Muscle of back (tissue), 13 donors: ENCODE data around the gene KRTAP4-4. TPM values are rescaled to one million over a fixed set of nuclear protein-coding genes. Genes with fewer than 3 reads are reported as not detected.
"Not testable (repeated sequence)": the region's sequence is repeated elsewhere in the genome, so short reads cannot be mapped to it uniquely, and the experiment has no call there.

Source experiments
- DNase-seq, 3 donors: peaks; one replicate each; pipeline versions ENCODE4 v3.0.0 to v3.0.0-alpha.2; 2013
- long read RNA-seq, 9 donors: transcript quantifications; one replicate each; lab custom pipeline, GENCODE V29; 2026
- polyA plus RNA-seq, 10 donors: library from polyadenylated mRNA; unstranded; fragments of 120-200 nt; gene quantifications; one replicate each; pipeline ENCODE4 v1.2.1, GENCODE V29; 2013; ENCODE audit not compliant: insufficient read length in 10 of 10

Gene KRTAP4-4
- polyA plus RNA-seq: not detected
- long read RNA-seq, donor 1: 0 reads
- long read RNA-seq, donor 2: 0 reads
- long read RNA-seq, donor 3: 0 reads
- long read RNA-seq, donor 4: 0 reads
- long read RNA-seq, donor 5: 0 reads
- long read RNA-seq, donor 6: 0 reads
- long read RNA-seq, donor 7: 0 reads
- long read RNA-seq, donor 8: 0 reads
- long read RNA-seq, donor 9: 0 reads

DNA sequence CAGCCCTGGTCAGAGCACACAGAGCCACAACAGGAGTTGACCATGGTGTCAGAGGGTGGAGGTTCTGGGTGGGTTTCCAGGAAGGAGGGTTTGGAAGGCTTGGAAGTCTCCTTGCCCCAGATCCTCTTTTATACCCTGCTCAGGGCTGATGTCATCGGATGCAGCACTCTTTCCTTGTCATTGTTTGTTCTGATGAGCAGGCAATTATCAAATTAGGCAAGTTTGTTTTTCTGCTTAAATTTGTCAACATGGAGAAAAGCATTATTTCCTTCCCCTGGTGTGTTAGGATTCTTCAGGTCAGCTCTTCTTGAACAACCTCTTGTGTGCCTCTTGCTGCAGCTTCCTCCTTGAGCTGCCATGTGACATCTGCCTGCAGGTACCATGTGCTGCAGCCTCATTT, at the start of gene KRTAP4-4:
KRTAP4-4 (minus strand) TSS at position 101 of the 400 bp plus-strand sequence; CDS start at position 44, 57 bp downstream.
- DNase-seq: no peak

DNA sequence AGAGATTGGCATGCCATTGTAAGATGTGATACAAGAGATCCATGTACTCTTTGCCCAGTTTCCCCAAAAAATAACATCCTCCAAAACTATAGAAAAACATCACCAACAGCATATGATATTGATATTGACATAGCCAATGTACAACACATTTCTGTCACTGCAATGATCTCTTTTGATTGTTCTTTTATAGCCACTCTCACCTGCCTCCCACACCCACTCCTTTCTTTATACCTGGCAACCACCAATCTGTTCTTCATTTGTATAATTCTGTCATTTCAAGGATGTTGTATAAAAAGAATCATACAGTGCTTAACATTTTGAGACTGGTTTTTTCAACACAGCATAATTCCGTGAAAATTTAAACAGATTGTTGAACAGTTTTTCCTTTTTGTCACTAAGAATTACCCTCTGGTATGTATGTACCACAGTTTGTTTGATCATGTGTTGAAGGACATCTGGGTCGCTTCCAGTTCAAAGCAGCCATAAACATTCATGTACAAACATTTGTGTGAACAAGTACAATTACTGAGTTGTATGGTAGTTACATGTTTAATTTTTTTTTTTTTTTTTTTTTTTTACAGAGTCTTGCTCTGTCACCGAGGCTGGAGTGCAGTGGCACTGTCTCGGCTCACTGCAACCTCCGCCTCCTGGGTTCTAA, 39.0 kb upstream of the KRTAP4-4 start:
- DNase-seq: no peak

DNA sequence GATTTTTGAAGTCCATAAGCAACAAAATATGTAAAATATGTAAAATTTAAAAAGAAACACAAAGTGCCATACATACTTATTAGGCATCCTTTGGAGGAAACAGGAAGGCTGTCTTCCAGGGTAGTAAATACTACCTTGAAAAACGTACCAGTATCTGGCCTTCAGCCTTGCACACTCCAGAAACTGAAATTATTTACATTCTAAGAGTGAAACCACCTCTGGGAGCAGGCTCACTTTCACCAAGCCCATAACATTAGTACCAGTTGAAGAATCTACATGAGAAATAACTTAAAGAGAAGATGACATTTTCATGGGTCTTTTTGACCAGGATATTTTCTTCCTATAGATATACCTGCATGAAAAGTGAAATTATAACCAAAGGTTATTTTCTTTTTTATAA, 35.5 kb upstream of the KRTAP4-4 start:
- no peak for DNase-seq

DNA sequence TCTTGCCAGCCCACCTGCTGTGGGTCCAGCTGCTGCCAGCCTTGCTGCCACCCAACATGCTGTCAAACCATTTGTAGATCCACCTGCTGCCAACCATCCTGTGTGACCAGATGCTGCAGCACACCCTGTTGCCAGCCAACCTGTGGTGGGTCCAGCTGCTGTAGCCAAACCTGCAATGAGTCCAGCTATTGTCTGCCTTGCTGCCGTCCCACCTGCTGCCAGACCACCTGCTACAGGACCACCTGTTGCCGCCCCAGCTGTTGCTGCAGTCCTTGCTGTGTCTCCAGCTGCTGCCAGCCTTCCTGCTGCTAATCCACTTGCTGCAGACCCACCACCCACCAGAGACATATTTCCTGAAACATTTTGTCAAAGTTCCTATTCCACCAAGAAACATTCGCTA, 29.8 kb upstream of the KRTAP4-4 start:
- DNase-seq: no peak

DNA sequence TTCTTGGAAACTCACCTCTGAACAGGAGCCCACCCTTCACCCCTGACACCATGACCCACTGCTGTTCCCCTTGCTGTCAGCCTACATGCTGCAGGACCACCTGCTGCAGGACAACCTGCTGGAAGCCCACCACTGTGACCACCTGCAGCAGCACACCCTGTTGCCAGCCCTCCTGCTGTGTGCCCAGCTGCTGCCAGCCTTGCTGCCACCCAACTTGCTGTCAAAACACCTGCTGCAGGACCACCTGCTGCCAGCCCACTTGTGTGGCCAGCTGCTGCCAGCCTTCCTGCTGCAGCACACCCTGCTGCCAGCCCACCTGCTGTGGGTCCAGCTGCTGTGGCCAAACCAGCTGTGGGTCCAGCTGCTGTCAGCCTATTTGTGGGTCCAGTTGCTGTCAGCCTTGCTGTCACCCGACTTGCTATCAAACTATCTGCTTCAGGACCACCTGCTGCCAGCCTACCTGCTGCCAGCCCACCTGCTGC, 29.3 kb upstream of the KRTAP4-4 start, which contains the start of gene KRTAP9-1:
KRTAP9-1 (plus strand) TSS at position 51 of the 482 bp plus-strand sequence; CDS start at position 51, 0 bp downstream.
- not testable (repeated sequence) for DNase-seq

DNA sequence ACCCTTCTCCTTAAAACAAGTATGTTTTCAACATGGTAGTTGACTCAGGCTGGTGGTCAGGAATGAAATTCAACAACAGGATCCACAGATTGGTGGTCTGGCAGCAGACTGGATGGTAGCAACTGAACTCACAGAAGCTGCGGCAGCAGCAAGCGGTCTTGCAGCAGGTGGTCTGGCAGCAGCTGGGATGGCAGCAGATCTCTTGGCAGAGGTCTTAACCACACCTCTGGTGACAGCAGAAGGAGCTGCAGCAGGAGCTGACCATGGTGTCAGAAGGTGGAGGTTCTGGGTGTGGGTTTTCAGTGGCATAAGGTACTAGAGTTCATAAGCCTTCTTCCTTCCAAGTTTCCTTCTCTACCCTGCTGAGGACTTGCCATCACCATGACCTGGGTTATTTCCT, 26.3 kb upstream of the KRTAP4-4 start:
- no peak for DNase-seq

DNA sequence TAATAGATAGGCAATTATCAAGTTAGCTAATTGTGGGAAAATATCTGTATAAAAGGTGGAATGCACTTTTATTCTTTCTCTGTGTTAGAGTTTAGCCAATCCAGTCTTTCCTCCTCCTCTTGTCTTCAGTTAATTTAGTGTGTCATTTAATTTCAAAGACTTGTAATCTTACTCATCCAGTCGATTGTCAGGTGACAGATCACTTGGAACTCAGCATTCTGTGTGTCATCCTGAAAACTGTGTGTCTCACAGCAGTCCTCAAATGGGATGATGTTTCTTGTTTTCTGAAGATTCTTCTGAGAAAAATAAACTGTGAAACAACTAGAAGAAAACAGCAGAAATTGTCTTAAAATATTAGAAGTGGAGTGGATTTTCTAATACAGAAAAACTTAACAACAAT, 24.5 kb upstream of the KRTAP4-4 start:
- no peak for DNase-seq

DNA sequence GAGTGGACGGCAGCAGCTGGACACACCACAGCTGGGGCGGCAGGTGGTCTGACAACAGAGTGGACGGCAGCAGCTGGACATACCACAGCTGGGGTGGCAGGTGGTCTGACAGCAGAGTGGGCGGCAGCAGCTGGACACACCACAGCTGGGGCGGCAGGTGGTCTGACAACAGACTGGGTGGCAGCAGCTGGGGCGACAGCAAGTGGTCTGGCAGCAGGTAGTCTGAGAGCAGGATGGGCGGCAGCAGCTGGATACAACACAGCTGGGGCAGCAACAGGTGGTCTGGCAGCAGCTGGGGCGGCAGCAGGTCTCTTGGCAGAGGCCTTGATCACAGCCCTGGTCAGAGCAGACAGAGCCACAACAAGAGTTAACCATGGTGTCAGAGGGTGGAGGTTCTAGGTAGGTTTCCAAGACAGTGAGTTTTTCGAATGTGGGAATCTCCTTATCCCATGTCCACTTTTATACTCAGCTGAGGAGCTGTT, 24.0 kb upstream of the KRTAP4-4 start, which contains the start of gene KRTAP4-1:
KRTAP4-1 (minus strand) TSS at position 432 of the 482 bp plus-strand sequence; CDS start at position 375, 57 bp downstream.
- DNase-seq: no peak

DNA sequence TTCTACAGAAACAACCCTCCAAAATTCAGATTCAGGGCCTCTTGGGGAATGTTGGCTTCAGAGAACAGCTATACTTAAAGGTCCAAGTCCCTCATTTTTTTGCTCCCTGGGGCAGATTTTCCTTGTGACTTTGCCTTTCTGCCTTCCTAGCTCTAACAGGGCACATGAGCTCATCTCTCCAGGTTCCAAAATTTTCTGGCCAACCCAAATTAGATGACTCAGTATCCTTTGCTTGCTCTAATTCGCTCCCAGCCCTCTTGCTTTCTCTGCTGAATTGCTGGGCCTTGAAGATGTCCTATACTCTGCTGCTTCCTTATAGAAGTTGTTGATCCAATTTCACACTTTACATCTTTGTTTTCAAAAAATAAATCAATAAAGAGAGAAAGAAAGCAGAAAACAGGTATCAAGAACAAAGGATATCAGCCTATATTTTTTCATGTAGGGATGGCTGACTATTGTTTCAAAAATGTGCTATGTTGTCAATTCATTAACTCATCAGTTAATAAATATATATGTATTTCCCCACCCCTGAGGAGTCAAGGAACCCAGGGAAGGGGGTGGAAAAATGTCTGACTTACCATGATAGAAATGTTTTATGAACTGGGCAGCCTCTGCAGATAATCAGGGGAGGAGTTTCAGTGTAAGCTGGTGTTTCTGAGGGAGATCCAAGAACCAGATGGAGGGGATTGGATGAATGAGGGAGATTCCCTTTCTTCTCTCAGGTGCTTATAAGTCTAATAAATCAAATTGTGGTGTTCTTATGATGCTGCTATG, 18.5 kb upstream of the KRTAP4-4 start:
- DNase-seq: no peak

DNA sequence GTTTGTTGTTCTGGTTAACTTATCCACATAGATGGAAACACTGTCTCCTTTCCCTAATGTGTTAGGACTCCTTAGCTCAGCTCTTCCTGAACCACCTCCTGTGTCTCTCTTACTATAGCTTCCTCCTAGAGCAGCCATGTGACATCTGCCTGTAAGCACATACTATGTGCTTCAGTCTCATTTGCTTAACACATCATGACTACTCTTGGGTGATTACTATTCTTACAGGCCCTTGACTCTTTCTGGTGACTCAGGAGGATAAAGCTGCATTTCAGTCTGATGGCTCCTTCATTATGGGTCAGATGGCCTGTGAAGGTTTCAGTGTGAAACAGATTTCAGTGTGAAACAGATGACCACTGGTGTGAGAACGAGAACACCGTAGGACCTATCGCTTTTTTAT, 17.8 kb upstream of the KRTAP4-4 start:
- DNase-seq: peak in 1 of 3 donors; percentile 6

DNA sequence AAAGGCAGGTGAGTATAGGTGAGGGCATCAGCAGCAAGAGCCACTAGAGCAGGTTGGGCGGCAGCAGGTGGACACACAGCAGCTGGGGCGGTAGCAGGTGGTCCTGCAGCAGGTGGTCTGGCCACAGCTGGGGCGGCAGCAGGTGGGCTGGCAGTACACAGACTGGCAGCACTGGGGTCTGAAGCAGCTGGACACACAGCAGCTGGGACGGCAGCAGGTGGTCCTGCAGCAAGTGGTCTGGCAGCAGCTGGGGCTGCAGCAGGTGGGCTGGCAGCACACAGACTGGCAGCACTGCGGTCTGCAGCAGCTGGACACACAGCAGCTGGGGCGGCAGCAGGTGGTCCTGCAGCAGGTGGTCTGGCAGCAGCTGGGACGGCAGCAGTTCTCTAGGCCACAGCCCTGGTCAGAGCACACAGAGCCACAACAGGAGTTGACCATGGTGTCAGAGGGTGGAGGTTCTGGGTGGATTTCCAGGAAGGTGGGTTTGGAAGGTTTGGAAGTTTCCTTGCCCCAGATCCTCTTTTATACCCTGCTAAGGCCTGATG, 17.3 kb upstream of the KRTAP4-4 start, which contains the start of gene KRTAP4-2:
KRTAP4-2 (minus strand) TSS at position 495 of the 545 bp plus-strand sequence; CDS start at position 438, 57 bp downstream.
- DNase-seq: no peak

DNA sequence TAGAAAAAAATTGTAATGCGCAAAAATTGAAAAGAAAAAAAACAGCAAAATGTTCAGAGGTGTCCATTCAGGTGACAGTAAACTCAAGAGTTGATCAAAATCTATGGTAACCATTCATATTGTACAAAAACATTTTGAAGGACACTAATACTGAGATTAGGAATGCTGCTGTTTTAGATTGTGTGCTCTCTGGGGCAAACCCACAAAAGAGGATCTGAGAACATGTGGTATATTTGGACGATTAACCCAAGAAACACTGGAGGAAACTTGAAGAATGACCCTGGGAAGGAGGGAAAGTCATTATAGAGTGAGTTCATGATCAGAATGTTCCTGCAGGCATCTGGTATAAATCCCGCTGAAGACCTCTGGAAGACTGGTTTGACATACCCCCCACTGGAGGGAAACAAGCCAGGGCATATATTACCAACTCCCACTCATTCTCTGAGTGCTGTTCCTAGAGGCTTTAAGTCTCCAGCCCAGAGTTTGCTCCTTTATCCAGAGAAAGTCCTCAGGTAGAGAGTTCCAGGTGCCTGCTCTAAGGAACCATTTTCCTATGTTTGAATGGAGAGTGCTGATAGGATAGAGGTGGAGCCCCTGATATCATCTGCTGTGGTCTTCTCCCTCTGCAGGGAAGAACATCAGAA, 16.3 kb upstream of the KRTAP4-4 start:
- DNase-seq: no peak

DNA sequence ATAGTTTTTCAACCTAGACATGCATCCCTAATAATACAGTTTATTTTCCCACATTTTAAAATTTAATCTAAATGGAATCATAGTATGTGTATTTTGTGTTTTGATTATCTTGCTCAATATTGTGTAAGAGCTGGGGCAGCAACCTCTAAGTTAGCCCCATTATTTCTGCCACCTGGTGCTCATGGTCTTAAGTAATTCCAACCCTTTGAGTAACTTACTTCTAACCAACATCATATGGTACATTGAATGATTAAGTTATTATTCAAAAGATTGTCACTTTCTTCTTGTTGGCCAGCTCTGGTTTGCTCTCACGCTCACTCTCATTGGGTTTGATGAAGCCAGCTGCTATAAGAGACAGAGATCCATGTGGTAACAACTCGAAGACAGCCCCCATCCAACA, 11.3 kb upstream of the KRTAP4-4 start:
- no peak for DNase-seq

DNA sequence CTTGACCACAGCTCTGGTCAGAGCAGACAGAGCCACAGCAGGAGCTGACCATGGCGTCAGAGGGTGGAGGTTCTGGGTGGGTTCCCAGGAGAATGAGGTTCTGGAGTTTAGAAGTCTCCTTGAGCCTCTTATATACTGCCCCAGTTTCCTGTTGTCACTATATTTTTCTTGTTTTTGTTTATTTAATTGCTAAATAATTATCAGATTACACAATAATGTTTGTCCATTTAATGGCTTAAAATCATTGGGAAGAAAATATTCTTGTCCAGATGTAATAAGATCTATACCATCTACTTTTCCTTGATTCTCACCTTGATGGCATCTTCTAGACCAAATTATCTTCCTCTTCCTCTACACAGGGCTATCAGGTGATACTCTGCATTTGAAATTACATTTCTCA, 7.6 kb upstream of the KRTAP4-4 start, which contains the start of gene KRTAP4-3:
KRTAP4-3 (minus strand) TSS at position 101 of the 400 bp plus-strand sequence; CDS start at position 52, 49 bp downstream.
- no peak for DNase-seq

DNA sequence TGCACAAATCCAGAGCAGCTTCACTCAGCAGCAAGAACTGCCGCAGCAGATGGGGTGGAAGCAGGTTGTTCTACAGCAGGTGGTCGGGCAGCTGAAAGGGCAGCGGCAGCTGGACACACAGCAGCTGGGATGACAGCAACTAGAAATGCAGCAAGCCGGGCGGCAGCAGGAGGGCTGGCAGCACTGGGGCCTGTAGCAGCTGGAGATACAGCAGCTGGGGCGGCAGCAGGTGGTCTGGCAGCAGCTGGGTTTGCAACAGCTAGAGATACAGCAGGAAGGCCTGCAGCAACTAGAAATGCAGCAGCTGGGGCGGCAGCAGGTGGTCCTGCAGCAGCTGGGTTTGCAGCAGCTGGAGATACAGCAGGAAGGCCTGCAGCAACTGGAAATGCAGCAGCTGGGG, 7.0 kb upstream of the KRTAP4-4 start:
- no peak for DNase-seq

DNA sequence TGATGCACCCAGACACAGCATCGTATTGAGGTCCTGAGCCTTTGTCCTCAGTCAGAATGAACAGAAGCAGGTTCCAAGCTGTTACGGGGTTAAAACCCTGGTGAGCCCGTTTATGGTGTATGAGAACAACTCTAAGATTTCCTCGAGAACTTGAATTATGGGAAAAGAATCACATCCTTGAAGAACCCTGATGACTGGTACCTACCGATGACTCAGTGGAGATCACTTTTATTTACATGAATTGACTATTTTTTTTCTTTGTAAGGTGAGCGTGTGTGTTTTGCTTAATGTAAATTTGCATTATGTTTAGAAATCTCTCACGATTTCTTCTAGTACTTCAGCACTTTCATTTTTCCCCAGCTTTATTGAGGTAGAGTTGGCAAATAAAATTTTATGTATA, 3.3 kb upstream of the KRTAP4-4 start:
- DNase-seq: no peak

DNA sequence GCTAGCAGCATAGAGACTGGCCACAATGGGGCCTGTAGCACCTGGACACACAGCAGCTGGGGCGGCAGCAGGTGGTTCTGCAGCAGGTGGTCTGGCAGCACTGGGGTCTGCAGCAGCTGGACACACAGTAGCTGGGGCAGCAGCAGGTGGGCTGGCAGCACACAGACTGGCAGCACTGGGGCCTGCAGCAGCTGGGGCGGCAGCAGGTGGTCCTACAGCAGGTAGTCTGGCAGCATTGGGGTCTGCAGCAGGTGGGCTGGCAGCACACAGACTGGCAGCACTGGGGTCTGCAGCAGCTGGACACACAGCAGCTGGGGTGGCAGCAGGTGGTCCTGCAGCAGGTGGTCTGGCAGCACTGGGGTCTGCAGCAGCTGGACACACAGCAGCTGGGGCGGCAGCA, 358 bp downstream of the KRTAP4-4 start:
- DNase-seq: not testable (repeated sequence)

DNA sequence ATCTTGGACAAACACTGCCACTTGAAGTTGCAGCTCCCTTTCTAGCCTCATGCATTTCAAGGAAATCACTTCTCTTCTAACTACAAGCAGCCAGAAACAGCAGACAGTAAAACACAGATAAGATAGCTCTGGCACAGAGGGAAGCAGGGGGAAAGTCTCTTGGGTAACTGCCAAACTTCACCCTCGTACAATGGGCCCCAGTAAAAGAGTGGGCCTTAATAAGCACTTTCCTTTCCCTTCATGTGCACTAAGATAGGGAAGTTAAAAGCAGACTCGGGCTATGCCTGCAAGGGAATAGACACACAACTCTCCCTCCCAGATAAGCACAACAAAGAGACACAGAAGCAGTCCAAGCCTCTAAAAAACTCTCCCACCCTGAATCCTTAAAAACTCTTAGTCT, 6.7 kb downstream of the KRTAP4-4 start:
- DNase-seq: peak in 1 of 3 donors; percentile 11

DNA sequence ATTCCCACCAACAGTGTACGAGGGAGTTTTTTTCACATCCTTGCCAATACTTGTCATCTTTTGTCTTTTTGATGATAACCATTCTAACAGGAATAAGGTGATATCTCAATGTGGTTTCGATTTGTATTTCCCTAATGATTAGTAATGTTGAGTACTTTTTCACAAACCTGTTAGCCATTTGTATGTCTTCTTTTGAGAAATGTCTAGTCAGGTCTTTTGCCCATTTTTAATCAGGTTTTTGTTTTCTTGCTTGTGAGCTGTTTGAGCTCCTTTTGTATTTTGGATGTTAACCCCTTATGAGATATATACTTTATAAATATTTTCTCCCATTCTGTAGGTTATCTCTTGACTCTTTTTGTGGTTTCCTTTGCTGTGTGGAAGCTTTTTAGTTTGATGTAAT, 9.0 kb downstream of the KRTAP4-4 start:
- DNase-seq: no peak

DNA sequence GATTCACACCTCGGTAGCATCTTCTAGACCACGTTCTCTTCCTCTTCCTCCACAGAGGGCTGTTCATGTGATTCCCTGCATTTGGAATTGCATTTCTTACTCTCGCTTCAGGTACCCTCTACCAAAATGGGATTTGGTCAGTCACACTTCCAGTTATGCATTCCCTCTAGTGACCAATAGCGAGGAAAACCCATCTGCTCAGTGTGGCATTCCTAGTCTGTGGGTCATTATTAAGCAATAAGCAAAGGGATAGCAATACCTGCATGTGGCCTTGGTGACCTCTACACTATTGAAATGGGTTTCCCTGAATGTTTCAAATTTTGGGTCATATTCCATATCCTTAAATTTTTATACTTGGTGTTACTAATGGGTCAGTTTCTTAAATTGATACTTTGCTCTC, 10.5 kb downstream of the KRTAP4-4 start:
- no peak for DNase-seq

DNA sequence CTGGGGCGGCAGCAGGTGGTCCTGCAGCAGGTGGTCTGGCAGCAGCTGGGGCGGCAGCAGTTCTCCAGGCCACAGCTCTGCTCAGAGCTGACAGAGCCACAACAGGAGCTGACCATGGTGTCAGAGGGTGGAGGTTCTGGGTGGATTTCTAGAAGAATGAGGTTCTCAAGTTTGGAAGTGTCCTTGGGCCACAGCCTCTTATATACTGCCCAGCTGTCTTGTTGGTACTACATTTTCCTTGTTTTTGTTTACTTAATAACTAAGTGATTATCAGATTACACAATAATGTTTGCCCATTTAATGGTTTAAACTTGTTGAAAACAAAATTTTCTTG, 10.9 kb downstream of the KRTAP4-4 start, which contains the start of gene KRTAP4-5:
KRTAP4-5 (minus strand) TSS at position 174 of the 334 bp plus-strand sequence; CDS start at position 116, 58 bp downstream.
- DNase-seq: no peak
